ENCODE results near the gene CEP112.

Gene CEP112

GRCh38 chr17:65609286-65609685 is 582.6 kb downstream of the CEP112 start:
- no peak for ATAC-seq
- TF ChIP-seq PATZ1 (CRISPR knock-in tag; IDR thresholded peaks at IDR 0.05; ENCODE audit: borderline replicate concordance) (no peak), CSRNP3 (CRISPR knock-in tag; IDR thresholded peaks at IDR 0.05) (no peak), SNAI2 (CRISPR knock-in tag; IDR thresholded peaks at IDR 0.05) (no peak), BACH2 (CRISPR knock-in tag; IDR thresholded peaks at IDR 0.05; ENCODE audit: borderline replicate concordance) (no peak), GLIS3 (CRISPR knock-in tag; IDR thresholded peaks at IDR 0.05) (no peak)

GRCh38 chr17:65604070-65604469 is 587.9 kb downstream of the CEP112 start:
- no peak for TF ChIP-seq ARNTL (CRISPR knock-in tag; IDR thresholded peaks at IDR 0.05; ENCODE audit: borderline replicate concordance, low read depth)
- TF ChIP-seq ISL1 (CRISPR knock-in tag; IDR thresholded peaks at IDR 0.05): no peak
- TF ChIP-seq GLIS3 (CRISPR knock-in tag; IDR thresholded peaks at IDR 0.05): no peak
- no peak for TF ChIP-seq ZNF565 (CRISPR knock-in tag; conservative IDR thresholded peaks at IDR 0.05; ENCODE audit: low read depth)
- no peak for TF ChIP-seq SNAI2 (CRISPR knock-in tag; IDR thresholded peaks at IDR 0.05)
- no peak for TF ChIP-seq BACH2 (CRISPR knock-in tag; IDR thresholded peaks at IDR 0.05; ENCODE audit: borderline replicate concordance)
- TF ChIP-seq CSRNP3 (CRISPR knock-in tag; IDR thresholded peaks at IDR 0.05): no peak
- TF ChIP-seq CSDC2 (CRISPR knock-in tag; IDR thresholded peaks at IDR 0.05): no peak
- TF ChIP-seq RARB (CRISPR knock-in tag; IDR thresholded peaks at IDR 0.05): no peak
- no peak for TF ChIP-seq ZFP30 (CRISPR knock-in tag; IDR thresholded peaks at IDR 0.05)
- no peak for TF ChIP-seq ZNF70 (CRISPR knock-in tag; IDR thresholded peaks at IDR 0.05)
- no peak for TF ChIP-seq ZC3H10 (CRISPR knock-in tag; IDR thresholded peaks at IDR 0.05)
- TF ChIP-seq TCF4 (CRISPR knock-in tag; IDR thresholded peaks at IDR 0.05; ENCODE audit: borderline replicate concordance): no peak
- no peak for TF ChIP-seq ESRRG (CRISPR knock-in tag; IDR thresholded peaks at IDR 0.05)
- TF ChIP-seq TOX (CRISPR knock-in tag; IDR thresholded peaks at IDR 0.05; ENCODE audit: borderline replicate concordance): no peak
- no peak for ATAC-seq

- TF ChIP-seq ESRRG (CRISPR knock-in tag; IDR thresholded peaks at IDR 0.05): no peak
- TF ChIP-seq RARB (CRISPR knock-in tag; IDR thresholded peaks at IDR 0.05): no peak
- no peak for TF ChIP-seq ZNF565 (CRISPR knock-in tag; conservative IDR thresholded peaks at IDR 0.05; ENCODE audit: low read depth)
- TF ChIP-seq TOX (CRISPR knock-in tag; IDR thresholded peaks at IDR 0.05; ENCODE audit: borderline replicate concordance): no peak
- TF ChIP-seq ZFP3 (CRISPR knock-in tag; IDR thresholded peaks at IDR 0.05): no peak
- no peak for TF ChIP-seq CSRNP3 (CRISPR knock-in tag; IDR thresholded peaks at IDR 0.05)
- TF ChIP-seq POU6F1 (CRISPR knock-in tag; IDR thresholded peaks at IDR 0.05; ENCODE audit: borderline replicate concordance, low read depth): no peak
- no peak for TF ChIP-seq TCF4 (CRISPR knock-in tag; IDR thresholded peaks at IDR 0.05; ENCODE audit: borderline replicate concordance)
- no peak for TF ChIP-seq CSDC2 (CRISPR knock-in tag; IDR thresholded peaks at IDR 0.05)
- no peak for TF ChIP-seq ZNF8 (CRISPR knock-in tag; IDR thresholded peaks at IDR 0.05)
- TF ChIP-seq BACH2 (CRISPR knock-in tag; IDR thresholded peaks at IDR 0.05; ENCODE audit: borderline replicate concordance): no peak
- TF ChIP-seq PATZ1 (CRISPR knock-in tag; IDR thresholded peaks at IDR 0.05; ENCODE audit: borderline replicate concordance): no peak
- TF ChIP-seq ISL1 (CRISPR knock-in tag; IDR thresholded peaks at IDR 0.05): no peak
- TF ChIP-seq TSHZ2 (CRISPR knock-in tag; IDR thresholded peaks at IDR 0.05): no peak
- no peak for TF ChIP-seq CREB5 (CRISPR knock-in tag; IDR thresholded peaks at IDR 0.05; ENCODE audit: low read depth)
- no peak for TF ChIP-seq ZNF70 (CRISPR knock-in tag; IDR thresholded peaks at IDR 0.05)
- no peak for TF ChIP-seq ZFP30 (CRISPR knock-in tag; IDR thresholded peaks at IDR 0.05)
- no peak for TF ChIP-seq ARNTL (CRISPR knock-in tag; IDR thresholded peaks at IDR 0.05; ENCODE audit: borderline replicate concordance, low read depth)
- no peak for TF ChIP-seq PPARA (CRISPR knock-in tag; IDR thresholded peaks at IDR 0.05; ENCODE audit: borderline replicate concordance)
- ATAC-seq: no peak
Observed at GRCh38 chr17:65601881-65602280, 590.1 kb downstream of the CEP112 start.
